ENCODE measurements around the gene COX14.

Gene COX14

GRCh38 chr12:50107416-50108268, 4.4 kb upstream of the COX14 start:
- Mint-ChIP-seq H3K27ac (no peak overlapping the region), H3K4me3 (no peak overlapping the region)
- CTCF ChIA-PET = interaction anchor here (0.9 to 1.4 kb wide), 3 partner anchors 20 to 140 kb away, joined by 3 to 4 read pairs (median 4); no protein-coding TSS in a partner anchor

GRCh38 chr12:50109319-50109718, 2.7 kb upstream of the COX14 start:
- H3K4me3 Mint-ChIP-seq = no peak overlapping the region
- no peak for DNase-seq
- H3K4me1 Mint-ChIP-seq = peaks cover 28% of the 10 kb centered on the region
- peaks cover 21% of the 10 kb centered on the region for H3K27me3 Mint-ChIP-seq
- peaks cover 5% of the 10 kb centered on the region for H3K36me3 Mint-ChIP-seq
- H3K9me3 Mint-ChIP-seq = no peaks in the 10 kb centered on the region
- no peak overlapping the region for H3K27ac Mint-ChIP-seq
- CTCF ChIA-PET = interaction anchor here (0.9 to 4.8 kb wide), 9 partner anchors 15 to 141 kb away, joined by 3 to 40 read pairs (median 19); partner anchors contain the start of genes CERS5 and SMARCD1

More at GRCh38 chr12:50107416-50108268, 4.4 kb upstream of the COX14 start:
- Mint-ChIP-seq H3K27me3 (peaks cover 26% of the 10 kb centered on the region), H3K36me3 (peaks cover 4% of the 10 kb centered on the region), H3K4me1 (peaks cover 15% of the 10 kb centered on the region), H3K9me3 (no peaks in the 10 kb centered on the region)
- no peak for DNase-seq

- no peaks in the 10 kb centered on the region for H3K9me3 Mint-ChIP-seq
- peaks cover 7% of the 10 kb centered on the region for H3K36me3 Mint-ChIP-seq
- no peak overlapping the region for H3K27ac Mint-ChIP-seq
- no peak for DNase-seq
- H3K27me3 Mint-ChIP-seq = peaks cover 13% of the 10 kb centered on the region
- H3K4me1 Mint-ChIP-seq = peaks cover 30% of the 10 kb centered on the region
- no peak overlapping the region for H3K4me3 Mint-ChIP-seq
- CTCF ChIA-PET = interaction anchor here (0.6 to 4.8 kb wide), 23 partner anchors 8 to 173 kb away, joined by 3 to 40 read pairs (median 7); partner anchors contain the start of genes CERS5, GPD1, LIMA1 and SMARCD1
Observed at GRCh38 chr12:50110127-50110761, 1.8 kb upstream of the COX14 start.

DNA sequence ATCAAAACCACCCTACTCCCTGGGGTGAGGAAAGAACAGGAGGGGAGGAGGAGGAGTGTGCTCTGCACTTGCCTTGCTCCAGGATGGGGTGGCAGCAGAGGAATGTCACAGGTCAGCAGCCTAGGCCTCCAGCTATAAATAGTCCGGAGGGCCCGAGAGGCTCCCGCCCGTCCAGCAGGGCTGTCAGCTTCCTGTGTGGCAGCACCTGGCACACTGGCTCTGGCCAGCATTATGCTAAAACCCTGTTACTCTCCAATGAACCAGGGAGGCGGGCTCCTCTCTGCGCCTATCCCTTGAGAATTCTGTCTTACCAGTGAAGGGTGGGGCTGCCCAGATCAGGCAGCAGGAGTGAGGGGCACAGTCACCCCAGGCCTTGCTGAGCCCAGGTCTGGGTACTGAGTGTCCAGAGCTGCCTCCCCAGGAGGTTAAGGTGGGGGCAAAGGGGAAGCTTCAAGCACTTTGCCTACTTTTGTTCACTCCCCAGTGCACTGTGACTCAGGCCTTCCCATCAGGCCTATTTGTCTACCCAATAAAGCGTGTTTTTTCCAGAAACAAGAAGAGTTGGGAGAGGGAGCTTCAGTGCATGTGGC, 1.2 kb upstream of the COX14 start:
- Mint-ChIP-seq H3K9me3 (no peaks in the 10 kb centered on the region), H3K36me3 (peaks cover 12% of the 10 kb centered on the region), H3K4me1 (peaks cover 36% of the 10 kb centered on the region), H3K27ac (no peak overlapping the region), H3K27me3 (peaks cover 7% of the 10 kb centered on the region), H3K4me3 (peak overlapping the region; percentile 93)
- CTCF ChIA-PET = interaction anchor here (0.8 to 4.8 kb wide), 30 partner anchors 9 to 173 kb away, joined by 3 to 40 read pairs (median 6); partner anchors contain the start of genes CERS5, GPD1, LIMA1 and RACGAP1
- peak; percentile 27 for DNase-seq

DNA sequence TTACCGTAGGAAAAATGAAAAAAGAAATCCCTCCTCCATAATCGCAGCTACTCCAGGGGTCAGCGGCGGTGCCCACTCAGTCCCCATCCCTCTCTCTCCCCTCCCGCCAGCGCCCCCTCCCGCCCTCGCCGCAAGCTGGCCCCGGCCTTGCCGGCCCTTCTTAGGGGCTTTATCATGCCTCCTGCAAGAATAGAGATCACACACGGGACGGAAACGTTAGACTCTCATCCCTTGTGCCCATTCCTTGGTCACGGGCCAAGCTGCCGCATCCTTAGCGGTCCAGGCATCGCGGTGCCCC, 692 bp upstream of the COX14 start:
- Mint-ChIP-seq H3K36me3 (peaks cover 15% of the 10 kb centered on the region), H3K4me1 (peaks cover 40% of the 10 kb centered on the region), H3K27me3 (peaks cover 4% of the 10 kb centered on the region), H3K9me3 (no peaks in the 10 kb centered on the region), H3K4me3 (peak overlapping the region; percentile 93), H3K27ac (peak overlapping the region; percentile 87)
- CTCF ChIA-PET = interaction anchor here (0.7 to 4.8 kb wide), 28 partner anchors 9 to 291 kb away, joined by 3 to 40 read pairs (median 7); partner anchors contain the start of genes CERS5, GPD1, RACGAP1 and SMARCD1
- no peak for DNase-seq

GRCh38 chr12:50112456-50113218, 601 bp downstream of the COX14 start:
- no peak for DNase-seq
- peaks cover 44% of the 10 kb centered on the region for H3K4me1 Mint-ChIP-seq
- peak overlapping the region; percentile 98 for H3K27ac Mint-ChIP-seq
- no peaks in the 10 kb centered on the region for H3K9me3 Mint-ChIP-seq
- H3K27me3 Mint-ChIP-seq = peaks cover 4% of the 10 kb centered on the region
- CTCF ChIA-PET = interaction anchor here (1.2 to 4.8 kb wide), 17 partner anchors 9 to 88 kb away, joined by 3 to 40 read pairs (median 11); partner anchors contain the start of genes CERS5, GPD1, RACGAP1 and SMARCD1
- peaks cover 23% of the 10 kb centered on the region for H3K36me3 Mint-ChIP-seq
- H3K4me3 Mint-ChIP-seq = peak overlapping the region; percentile 93

GRCh38 chr12:50117057-50117622, 5.1 kb downstream of the COX14 start:
- H3K27me3 Mint-ChIP-seq = no peaks in the 10 kb centered on the region
- H3K4me3 Mint-ChIP-seq = no peak overlapping the region

GRCh38 chr12:50119387-50119786, 7.4 kb downstream of the COX14 start:
- H3K4me3 Mint-ChIP-seq = no peak overlapping the region
- CTCF ChIA-PET = interaction anchor here (0.7 to 1.1 kb wide), 2 partner anchors 9 to 32 kb away, joined by 3 read pairs; no protein-coding TSS in a partner anchor

More at GRCh38 chr12:50117057-50117622, 5.1 kb downstream of the COX14 start:
- H3K27ac Mint-ChIP-seq = no peak overlapping the region
- CTCF ChIA-PET = interaction anchor here (1.3 to 2.0 kb wide), 2 partner anchors 15 to 29 kb away, joined by 3 to 13 read pairs; no protein-coding TSS in a partner anchor
- H3K4me1 Mint-ChIP-seq = peaks cover 29% of the 10 kb centered on the region
- H3K9me3 Mint-ChIP-seq = no peaks in the 10 kb centered on the region
- peaks cover 37% of the 10 kb centered on the region for H3K36me3 Mint-ChIP-seq
- no peak for DNase-seq

GRCh38 chr12:50120521-50120920, 8.5 kb downstream of the COX14 start:
- Mint-ChIP-seq H3K9me3 (no peaks in the 10 kb centered on the region), H3K4me1 (peaks cover 24% of the 10 kb centered on the region), H3K36me3 (peaks cover 38% of the 10 kb centered on the region), H3K27me3 (no peaks in the 10 kb centered on the region), H3K27ac (no peak overlapping the region), H3K4me3 (no peak overlapping the region)
- CTCF ChIA-PET = interaction anchor here (1.0 to 3.4 kb wide), 3 partner anchors 9 to 12 kb away, joined by 3 to 18 read pairs (median 4); partner anchors contain the start of gene COX14
- DNase-seq = no peak

More at GRCh38 chr12:50119387-50119786, 7.4 kb downstream of the COX14 start:
- DNase-seq = no peak
- Mint-ChIP-seq H3K9me3 (no peaks in the 10 kb centered on the region), H3K4me1 (peaks cover 19% of the 10 kb centered on the region), H3K36me3 (peaks cover 40% of the 10 kb centered on the region), H3K27me3 (no peaks in the 10 kb centered on the region), H3K27ac (no peak overlapping the region)

GRCh38 chr12:50120953-50121352, 8.9 kb downstream of the COX14 start:
- Mint-ChIP-seq H3K27ac (no peak overlapping the region), H3K9me3 (no peaks in the 10 kb centered on the region)

GRCh38 chr12:50121641-50122040, 9.6 kb downstream of the COX14 start:
- H3K27ac Mint-ChIP-seq = no peak overlapping the region
- H3K36me3 Mint-ChIP-seq = peaks cover 31% of the 10 kb centered on the region
- no peaks in the 10 kb centered on the region for H3K9me3 Mint-ChIP-seq
- H3K4me3 Mint-ChIP-seq = no peak overlapping the region
- CTCF ChIA-PET = interaction anchor here (1.3 to 3.4 kb wide), 2 partner anchors 10 kb away, joined by 3 to 18 read pairs; partner anchors contain the start of gene COX14
- H3K4me1 Mint-ChIP-seq = peaks cover 19% of the 10 kb centered on the region
- no peaks in the 10 kb centered on the region for H3K27me3 Mint-ChIP-seq
- no peak for DNase-seq

More at GRCh38 chr12:50120953-50121352, 8.9 kb downstream of the COX14 start:
- CTCF ChIA-PET = interaction anchor here (1.0 to 3.4 kb wide), 3 partner anchors 9 to 11 kb away, joined by 3 to 18 read pairs (median 4); partner anchors contain the start of gene COX14
- H3K27me3 Mint-ChIP-seq = no peaks in the 10 kb centered on the region
- peaks cover 24% of the 10 kb centered on the region for H3K4me1 Mint-ChIP-seq
- DNase-seq = no peak
- H3K4me3 Mint-ChIP-seq = no peak overlapping the region
- peaks cover 37% of the 10 kb centered on the region for H3K36me3 Mint-ChIP-seq

DNA sequence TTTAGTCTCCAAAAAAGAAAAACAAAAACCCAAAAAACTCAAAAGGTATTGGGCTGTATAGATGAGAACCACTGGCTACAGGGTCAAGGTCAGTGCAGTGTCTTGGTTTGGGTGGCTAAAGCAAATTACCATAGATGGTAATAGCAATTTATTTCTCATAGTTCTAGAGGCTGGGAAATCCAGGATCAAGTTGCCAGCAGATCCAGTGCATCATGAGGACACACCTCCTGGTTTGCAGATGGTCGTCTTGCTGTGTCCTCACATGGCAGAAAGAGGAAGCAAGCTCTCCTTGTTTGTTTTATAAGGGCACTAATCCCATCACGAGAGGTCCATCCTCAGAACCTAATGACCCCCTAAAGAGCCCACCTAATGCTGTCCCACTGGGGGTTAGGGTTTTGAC, 11.2 kb downstream of the COX14 start:
- CTCF ChIA-PET = interaction anchor here (1.3 to 1.6 kb wide), 2 partner anchors 9 to 12 kb away, joined by 3 to 5 read pairs; partner anchors contain the start of gene COX14
- Mint-ChIP-seq H3K27ac (no peak overlapping the region), H3K9me3 (no peaks in the 10 kb centered on the region), H3K4me1 (peaks cover 17% of the 10 kb centered on the region), H3K27me3 (no peaks in the 10 kb centered on the region), H3K36me3 (peaks cover 27% of the 10 kb centered on the region), H3K4me3 (no peak overlapping the region)
- DNase-seq = no peak
